GM12892 (cell line): Measurements from ENCODE around the gene SUSD2.

Source experiments
- POLR2A ChIP-seq: IDR thresholded peaks from 2 replicates; pipeline ENCODE4 v1.6.1; 2011; ENCODE audit warnings: low read depth, low read length, control low read depth
- POLR2AphosphoS5 ChIP-seq: IDR thresholded peaks from 2 replicates; pipeline ENCODE4 v1.6.1; 2011; ENCODE audit warnings: low read depth, low read length, control low read depth

GRCh38 chr22:24148266-24149197 is 32.8 kb upstream of the SUSD2 start:
- TF ChIP-seq POLR2A: no peak
- TF ChIP-seq POLR2AphosphoS5: no peak
